HEK293 (cell line): ENCODE data around the gene GPBAR1.
A peak's percentile ranks its signal among the peaks of the same experiment; 100 is the strongest.

Experiments
- CTCF ChIA-PET: fragments of 350-600 bp; formaldehyde crosslinking; extraction: SDS; loops from one replicate; lab custom pipeline; 2021; ENCODE audit warnings: antibody characterized with exemption; lab: Yijun Ruan, JAX
- POLR2A ChIA-PET: fragments of 300-600 bp; formaldehyde crosslinking; extraction: SDS; loops from one replicate; lab custom pipeline; 2020; ENCODE audit warnings: antibody characterized with exemption, inconsistent platforms; lab: Yijun Ruan, JAX
- H3K27ac ChIP-seq: fragments of 200-500 bp; sonication (Bioruptor generic); 2 replicates; pipeline ENCODE4 v1.5.1; 2014; ENCODE audit warnings: low read depth, low read length, control low read depth, inconsistent platforms; ENCODE audit errors: extremely low read depth
- H3K36me3 ChIP-seq, 2 experiments: fragments of 200-500 bp in 1 of 2; sonication (Bioruptor generic) in 1 of 2; 1 replicate in 1 of 2; 2 replicates in 1 of 2; pipeline ENCODE4 v1.5.1; 2014 to 2017; ENCODE audit warnings: inconsistent platforms in 2 of 2, low read length in 2 of 2; ENCODE audit not compliant: control insufficient read depth in 2 of 2, insufficient read depth in 1 of 2
- H3K4me1 ChIP-seq: fragments of 200-500 bp; sonication (Bioruptor generic); 2 replicates; pipeline ENCODE4 v1.5.1; 2014; ENCODE audit warnings: mild to moderate bottlenecking, low read length, inconsistent platforms; ENCODE audit not compliant: control insufficient read depth, insufficient read depth
- H3K4me3 ChIP-seq: 2 replicates; pipeline ENCODE4 v1.5.1; 2011; ENCODE audit warnings: low read depth, mild to moderate bottlenecking, control low read depth, low read length, moderate library complexity
- H3K9me3 ChIP-seq: fragments of 200-500 bp; sonication (Bioruptor generic); 2 replicates; pipeline ENCODE4 v1.5.1; 2014; ENCODE audit warnings: low read depth, low read length, inconsistent platforms; ENCODE audit not compliant: control insufficient read depth, insufficient read depth
- BCL11B ChIP-seq: fragments of 450-650 bp; formaldehyde crosslinking; IDR thresholded peaks from 2 replicates; pipeline ENCODE4 v1.5.1; 2016; ENCODE audit warnings: low read depth, missing biosample characterization, missing genetic modification characterization
- ZEB2 ChIP-seq: fragments of 450-650 bp; formaldehyde crosslinking; IDR thresholded peaks from 2 replicates; pipeline ENCODE4 v1.5.1; 2016; ENCODE audit warnings: missing biosample characterization, missing genetic modification characterization
- ZFP69B ChIP-seq: fragments of 450-650 bp; formaldehyde crosslinking; IDR thresholded peaks from 2 replicates; pipeline ENCODE4 v1.5.1; 2016; ENCODE audit warnings: missing biosample characterization, missing genetic modification characterization
- ZNF121 ChIP-seq: fragments of 450-650 bp; formaldehyde crosslinking; IDR thresholded peaks from 2 replicates; pipeline ENCODE4 v1.5.1; 2016; ENCODE audit warnings: missing biosample characterization, missing genetic modification characterization
- ZNF48 ChIP-seq: fragments of 450-650 bp; formaldehyde crosslinking; IDR thresholded peaks from 2 replicates; pipeline ENCODE4 v1.5.1; 2016; ENCODE audit warnings: missing biosample characterization, missing genetic modification characterization
- ZNF529 ChIP-seq: fragments of 450-650 bp; formaldehyde crosslinking; IDR thresholded peaks from 2 replicates; pipeline ENCODE4 v1.5.1; 2017; ENCODE audit warnings: missing genetic modification characterization, missing biosample characterization; ENCODE audit not compliant: insufficient replicate concordance
- ZNF610 ChIP-seq: fragments of 450-650 bp; formaldehyde crosslinking; IDR thresholded peaks from 2 replicates; pipeline ENCODE4 v1.5.1; 2016; ENCODE audit warnings: missing biosample characterization, missing genetic modification characterization, borderline replicate concordance
- ZNF621 ChIP-seq: fragments of 450-650 bp; formaldehyde crosslinking; IDR thresholded peaks from 2 replicates; pipeline ENCODE4 v1.5.1; 2017; ENCODE audit warnings: missing biosample characterization, missing genetic modification characterization
- ZNF654 ChIP-seq: fragments of 450-650 bp; formaldehyde crosslinking; IDR thresholded peaks from 2 replicates; pipeline ENCODE4 v1.5.1; 2016; ENCODE audit warnings: low read depth, missing biosample characterization, missing genetic modification characterization
- TF ChIP-seq, protein P1 (sequence below): fragments of 450-650 bp; formaldehyde crosslinking; conservative IDR thresholded peaks from 2 replicates; pipeline ENCODE4 v1.5.1; 2016; ENCODE audit warnings: low read depth, missing biosample characterization, missing genetic modification characterization
- TF ChIP-seq, protein P2 (sequence below): fragments of 450-650 bp; formaldehyde crosslinking; IDR thresholded peaks from 2 replicates; pipeline ENCODE4 v1.5.1; 2016; ENCODE audit warnings: missing biosample characterization, missing genetic modification characterization, borderline replicate concordance
- TF ChIP-seq, protein P3 (sequence below): IDR thresholded peaks from 2 replicates; pipeline ENCODE4 v1.6.1; 2011; ENCODE audit warnings: mild to moderate bottlenecking, low read depth, low read length, borderline replicate concordance
- TF ChIP-seq, protein P4 (sequence below): fragments of 450-650 bp; formaldehyde crosslinking; IDR thresholded peaks from 2 replicates; pipeline ENCODE4 v1.5.1; 2016; ENCODE audit warnings: missing biosample characterization, missing genetic modification characterization

Gene GPBAR1

DNA sequence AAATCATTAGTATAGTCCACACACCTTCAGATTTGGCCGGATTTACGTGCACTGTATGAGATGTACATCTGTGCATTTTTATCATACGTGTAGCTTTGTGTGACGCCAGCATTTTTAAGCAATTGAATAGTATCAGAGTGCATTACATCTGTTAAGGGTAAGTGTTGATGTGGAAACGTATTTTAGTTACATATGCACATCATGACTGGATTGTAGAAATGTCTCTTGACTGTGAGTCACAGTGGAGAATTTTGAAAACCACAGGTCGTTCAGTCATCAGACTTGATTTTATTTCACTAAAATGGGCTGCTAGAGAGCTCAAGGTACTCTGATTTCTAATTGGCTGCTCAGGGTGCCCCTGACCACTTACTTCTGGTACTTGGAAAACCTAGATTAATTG is 5.4 kb upstream of the GPBAR1 start (continued):
- TF ChIP-seq, protein P1, sequence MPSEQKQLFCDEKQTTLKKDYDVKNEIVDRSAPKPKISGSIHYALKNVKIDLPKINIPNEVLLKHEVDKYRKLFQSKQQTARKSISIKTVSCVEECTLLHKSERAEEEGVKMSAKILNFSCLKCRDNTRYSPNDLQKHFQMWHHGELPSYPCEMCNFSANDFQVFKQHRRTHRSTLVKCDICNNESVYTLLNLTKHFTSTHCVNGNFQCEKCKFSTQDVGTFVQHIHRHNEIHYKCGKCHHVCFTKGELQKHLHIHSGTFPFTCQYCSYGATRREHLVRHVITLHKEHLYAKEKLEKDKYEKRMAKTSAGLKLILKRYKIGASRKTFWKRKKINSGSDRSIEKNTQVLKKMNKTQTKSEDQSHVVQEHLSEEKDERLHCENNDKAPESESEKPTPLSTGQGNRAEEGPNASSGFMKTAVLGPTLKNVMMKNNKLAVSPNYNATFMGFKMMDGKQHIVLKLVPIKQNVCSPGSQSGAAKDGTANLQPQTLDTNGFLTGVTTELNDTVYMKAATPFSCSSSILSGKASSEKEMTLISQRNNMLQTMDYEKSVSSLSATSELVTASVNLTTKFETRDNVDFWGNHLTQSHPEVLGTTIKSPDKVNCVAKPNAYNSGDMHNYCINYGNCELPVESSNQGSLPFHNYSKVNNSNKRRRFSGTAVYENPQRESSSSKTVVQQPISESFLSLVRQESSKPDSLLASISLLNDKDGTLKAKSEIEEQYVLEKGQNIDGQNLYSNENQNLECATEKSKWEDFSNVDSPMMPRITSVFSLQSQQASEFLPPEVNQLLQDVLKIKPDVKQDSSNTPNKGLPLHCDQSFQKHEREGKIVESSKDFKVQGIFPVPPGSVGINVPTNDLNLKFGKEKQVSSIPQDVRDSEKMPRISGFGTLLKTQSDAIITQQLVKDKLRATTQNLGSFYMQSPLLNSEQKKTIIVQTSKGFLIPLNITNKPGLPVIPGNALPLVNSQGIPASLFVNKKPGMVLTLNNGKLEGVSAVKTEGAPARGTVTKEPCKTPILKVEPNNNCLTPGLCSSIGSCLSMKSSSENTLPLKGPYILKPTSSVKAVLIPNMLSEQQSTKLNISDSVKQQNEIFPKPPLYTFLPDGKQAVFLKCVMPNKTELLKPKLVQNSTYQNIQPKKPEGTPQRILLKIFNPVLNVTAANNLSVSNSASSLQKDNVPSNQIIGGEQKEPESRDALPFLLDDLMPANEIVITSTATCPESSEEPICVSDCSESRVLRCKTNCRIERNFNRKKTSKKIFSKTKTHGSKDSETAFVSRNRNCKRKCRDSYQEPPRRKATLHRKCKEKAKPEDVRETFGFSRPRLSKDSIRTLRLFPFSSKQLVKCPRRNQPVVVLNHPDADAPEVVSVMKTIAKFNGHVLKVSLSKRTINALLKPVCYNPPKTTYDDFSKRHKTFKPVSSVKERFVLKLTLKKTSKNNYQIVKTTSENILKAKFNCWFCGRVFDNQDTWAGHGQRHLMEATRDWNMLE, result no peak
- TF ChIP-seq, protein P2, sequence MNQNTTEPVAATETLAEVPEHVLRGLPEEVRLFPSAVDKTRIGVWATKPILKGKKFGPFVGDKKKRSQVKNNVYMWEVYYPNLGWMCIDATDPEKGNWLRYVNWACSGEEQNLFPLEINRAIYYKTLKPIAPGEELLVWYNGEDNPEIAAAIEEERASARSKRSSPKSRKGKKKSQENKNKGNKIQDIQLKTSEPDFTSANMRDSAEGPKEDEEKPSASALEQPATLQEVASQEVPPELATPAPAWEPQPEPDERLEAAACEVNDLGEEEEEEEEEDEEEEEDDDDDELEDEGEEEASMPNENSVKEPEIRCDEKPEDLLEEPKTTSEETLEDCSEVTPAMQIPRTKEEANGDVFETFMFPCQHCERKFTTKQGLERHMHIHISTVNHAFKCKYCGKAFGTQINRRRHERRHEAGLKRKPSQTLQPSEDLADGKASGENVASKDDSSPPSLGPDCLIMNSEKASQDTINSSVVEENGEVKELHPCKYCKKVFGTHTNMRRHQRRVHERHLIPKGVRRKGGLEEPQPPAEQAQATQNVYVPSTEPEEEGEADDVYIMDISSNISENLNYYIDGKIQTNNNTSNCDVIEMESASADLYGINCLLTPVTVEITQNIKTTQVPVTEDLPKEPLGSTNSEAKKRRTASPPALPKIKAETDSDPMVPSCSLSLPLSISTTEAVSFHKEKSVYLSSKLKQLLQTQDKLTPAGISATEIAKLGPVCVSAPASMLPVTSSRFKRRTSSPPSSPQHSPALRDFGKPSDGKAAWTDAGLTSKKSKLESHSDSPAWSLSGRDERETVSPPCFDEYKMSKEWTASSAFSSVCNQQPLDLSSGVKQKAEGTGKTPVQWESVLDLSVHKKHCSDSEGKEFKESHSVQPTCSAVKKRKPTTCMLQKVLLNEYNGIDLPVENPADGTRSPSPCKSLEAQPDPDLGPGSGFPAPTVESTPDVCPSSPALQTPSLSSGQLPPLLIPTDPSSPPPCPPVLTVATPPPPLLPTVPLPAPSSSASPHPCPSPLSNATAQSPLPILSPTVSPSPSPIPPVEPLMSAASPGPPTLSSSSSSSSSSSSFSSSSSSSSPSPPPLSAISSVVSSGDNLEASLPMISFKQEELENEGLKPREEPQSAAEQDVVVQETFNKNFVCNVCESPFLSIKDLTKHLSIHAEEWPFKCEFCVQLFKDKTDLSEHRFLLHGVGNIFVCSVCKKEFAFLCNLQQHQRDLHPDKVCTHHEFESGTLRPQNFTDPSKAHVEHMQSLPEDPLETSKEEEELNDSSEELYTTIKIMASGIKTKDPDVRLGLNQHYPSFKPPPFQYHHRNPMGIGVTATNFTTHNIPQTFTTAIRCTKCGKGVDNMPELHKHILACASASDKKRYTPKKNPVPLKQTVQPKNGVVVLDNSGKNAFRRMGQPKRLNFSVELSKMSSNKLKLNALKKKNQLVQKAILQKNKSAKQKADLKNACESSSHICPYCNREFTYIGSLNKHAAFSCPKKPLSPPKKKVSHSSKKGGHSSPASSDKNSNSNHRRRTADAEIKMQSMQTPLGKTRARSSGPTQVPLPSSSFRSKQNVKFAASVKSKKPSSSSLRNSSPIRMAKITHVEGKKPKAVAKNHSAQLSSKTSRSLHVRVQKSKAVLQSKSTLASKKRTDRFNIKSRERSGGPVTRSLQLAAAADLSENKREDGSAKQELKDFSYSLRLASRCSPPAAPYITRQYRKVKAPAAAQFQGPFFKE (tag by site-specific recombination), result no peak
- TF ChIP-seq ZNF610, result no peak

DNA sequence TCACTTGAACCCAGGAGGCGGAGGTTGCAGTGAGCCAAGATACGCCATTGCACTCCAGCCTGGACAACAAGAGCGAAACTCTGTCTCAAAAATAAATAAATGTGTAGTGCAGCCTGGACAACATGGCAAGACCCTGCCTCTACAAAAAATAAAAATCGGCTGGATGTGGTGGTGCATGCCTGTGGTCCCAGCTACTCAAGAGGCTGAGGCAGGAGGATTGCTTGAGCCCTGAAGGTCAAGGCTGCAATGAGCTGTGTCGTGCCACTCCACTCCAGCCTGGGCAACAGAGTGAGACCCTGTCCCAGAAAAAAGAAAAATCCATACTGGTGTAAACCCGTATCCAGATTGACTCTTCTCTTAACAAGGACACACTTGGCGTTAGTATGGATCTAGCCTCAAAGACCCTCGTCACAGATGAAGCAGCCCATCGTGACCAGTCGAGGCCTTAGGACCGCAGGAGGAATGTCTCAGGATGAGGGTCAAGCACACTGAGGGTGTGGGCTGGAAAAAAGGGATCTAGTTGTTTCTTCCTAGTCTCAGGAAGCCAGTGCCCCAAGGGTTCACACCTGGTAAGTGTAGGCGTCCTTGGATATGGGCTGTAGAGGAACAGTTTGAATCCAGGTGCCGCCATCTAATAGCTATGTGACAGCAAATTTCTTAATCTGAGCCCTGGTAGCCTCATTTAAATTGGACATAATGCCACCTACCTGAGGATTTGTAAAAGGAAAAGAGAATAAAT is 4.0 kb upstream of the GPBAR1 start:
- Histone ChIP-seq H3K9me3 (no peaks in the 10 kb centered on the region), H3K4me1 (no peaks in the 10 kb centered on the region; the same call in 1 of the 2 replicates), H3K27ac (no peak overlapping the region), H3K4me3 (no peak overlapping the region), H3K36me3 (peaks cover 21 to 51% of the 10 kb centered on the region in 2 experiments)
- ChIA-PET POLR2A (no interaction called here), CTCF (interaction anchor here (0.6 to 2.1 kb wide), 19 partner anchors 9 to 1002 kb away, joined by 3 to 12 read pairs (median 4); partner anchors contain the start of genes CXCR1 and PNKD)
- TF ChIP-seq ZNF121 (tag by site-specific recombination) (peak; percentile 93), ZNF529 (tag by site-specific recombination) (no peak)

DNA sequence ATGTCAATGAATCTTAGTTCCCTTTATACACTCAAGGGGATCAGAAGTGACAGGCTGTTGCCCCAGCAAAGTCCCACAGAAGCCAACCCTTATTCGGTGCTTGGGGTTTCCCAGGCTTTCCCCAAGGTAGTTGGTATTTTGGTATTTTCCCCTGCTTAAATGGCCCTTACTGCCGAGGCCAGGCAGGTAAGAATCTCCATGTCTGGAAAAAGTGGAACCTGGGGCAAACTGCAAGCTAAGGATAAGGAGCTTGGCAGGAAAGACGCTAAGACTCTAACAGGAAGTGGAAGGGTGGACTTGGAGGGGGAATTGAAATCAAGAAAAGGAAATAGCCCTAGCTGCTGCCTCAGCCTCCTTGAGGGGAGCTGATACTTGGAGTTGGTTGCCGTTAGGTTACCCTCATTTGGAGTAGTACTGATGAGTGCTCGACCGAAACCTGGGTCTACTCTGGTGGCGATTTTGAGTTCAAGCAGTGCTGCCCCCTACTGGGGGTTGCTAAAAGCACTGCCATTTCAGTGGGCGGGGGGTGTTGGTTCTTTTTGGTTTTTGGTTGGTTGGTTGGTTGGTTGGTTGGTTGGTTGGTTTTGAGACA is 3.3 kb upstream of the GPBAR1 start:
- POLR2A ChIA-PET, result no interaction called here
- Histone ChIP-seq H3K4me1 (no peaks in the 10 kb centered on the region; the same call in 1 of the 2 replicates), H3K9me3 (no peaks in the 10 kb centered on the region), H3K36me3 (peaks cover 21 to 45% of the 10 kb centered on the region in 2 experiments), H3K4me3 (no peak overlapping the region), H3K27ac (no peak overlapping the region)
- TF ChIP-seq ZEB2 (tag by site-specific recombination) (no peak), ZFP69B (tag by site-specific recombination) (no peak), ZNF621 (tag by site-specific recombination) (no peak), ZNF654 (tag by site-specific recombination) (peak; percentile 30), BCL11B (tag by site-specific recombination) (no peak), ZNF48 (tag by site-specific recombination) (no peak)
- TF ChIP-seq, protein P3, sequence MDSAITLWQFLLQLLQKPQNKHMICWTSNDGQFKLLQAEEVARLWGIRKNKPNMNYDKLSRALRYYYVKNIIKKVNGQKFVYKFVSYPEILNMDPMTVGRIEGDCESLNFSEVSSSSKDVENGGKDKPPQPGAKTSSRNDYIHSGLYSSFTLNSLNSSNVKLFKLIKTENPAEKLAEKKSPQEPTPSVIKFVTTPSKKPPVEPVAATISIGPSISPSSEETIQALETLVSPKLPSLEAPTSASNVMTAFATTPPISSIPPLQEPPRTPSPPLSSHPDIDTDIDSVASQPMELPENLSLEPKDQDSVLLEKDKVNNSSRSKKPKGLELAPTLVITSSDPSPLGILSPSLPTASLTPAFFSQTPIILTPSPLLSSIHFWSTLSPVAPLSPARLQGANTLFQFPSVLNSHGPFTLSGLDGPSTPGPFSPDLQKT, result no peak
- TF ChIP-seq, protein P4, sequence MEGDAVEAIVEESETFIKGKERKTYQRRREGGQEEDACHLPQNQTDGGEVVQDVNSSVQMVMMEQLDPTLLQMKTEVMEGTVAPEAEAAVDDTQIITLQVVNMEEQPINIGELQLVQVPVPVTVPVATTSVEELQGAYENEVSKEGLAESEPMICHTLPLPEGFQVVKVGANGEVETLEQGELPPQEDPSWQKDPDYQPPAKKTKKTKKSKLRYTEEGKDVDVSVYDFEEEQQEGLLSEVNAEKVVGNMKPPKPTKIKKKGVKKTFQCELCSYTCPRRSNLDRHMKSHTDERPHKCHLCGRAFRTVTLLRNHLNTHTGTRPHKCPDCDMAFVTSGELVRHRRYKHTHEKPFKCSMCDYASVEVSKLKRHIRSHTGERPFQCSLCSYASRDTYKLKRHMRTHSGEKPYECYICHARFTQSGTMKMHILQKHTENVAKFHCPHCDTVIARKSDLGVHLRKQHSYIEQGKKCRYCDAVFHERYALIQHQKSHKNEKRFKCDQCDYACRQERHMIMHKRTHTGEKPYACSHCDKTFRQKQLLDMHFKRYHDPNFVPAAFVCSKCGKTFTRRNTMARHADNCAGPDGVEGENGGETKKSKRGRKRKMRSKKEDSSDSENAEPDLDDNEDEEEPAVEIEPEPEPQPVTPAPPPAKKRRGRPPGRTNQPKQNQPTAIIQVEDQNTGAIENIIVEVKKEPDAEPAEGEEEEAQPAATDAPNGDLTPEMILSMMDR (tag by site-specific recombination), result peak; percentile 57
- CTCF ChIA-PET, result interaction anchor here (0.7 to 2.1 kb wide), 16 partner anchors 8 to 315 kb away, joined by 3 to 12 read pairs (median 4); partner anchors contain the start of gene PNKD
